HCT116 (cell line): ENCODE data around the gene XPNPEP1. TPM values are rescaled to one million over a fixed set of nuclear protein-coding genes. Genes with fewer than 3 reads are reported as not detected.

Source experiments
- ATAC-seq: fragments of 200-7000 bp; cut with Tn5 transposase; 2 replicates; pipeline ENCODE4 v1.9.1; 2020; ENCODE audit warnings: mild to moderate bottlenecking, moderate library complexity
- BruUV-seq: library from RNA; stranded (reverse); fragments of 400-500 nt; replicated peaks from 2 replicates; lab custom pipeline; 2021; lab: Mats Ljungman, UMichigan
- CTCF ChIA-PET: fragments of 300-600 bp; sonication (Branson Sonifier 250); formaldehyde crosslinking; loops from one replicate; lab custom pipeline; 2021; ENCODE audit warnings: antibody characterized with exemption; lab: Charles Lee
- POLR2A ChIA-PET: fragments of 300-600, 350-600 bp; sonication (Branson Sonifier 250); formaldehyde crosslinking; loops from one replicate; lab custom pipeline; 2021; ENCODE audit warnings: antibody characterized with exemption; lab: Charles Lee
- RAD21 ChIA-PET, 2 experiments: fragments of 300-600 bp; sonication (Branson Sonifier 250); formaldehyde crosslinking; loops; one replicate each; lab custom pipeline; 2023; ENCODE audit warnings: low total read pairs in 2 of 2; ENCODE audit not compliant: uncharacterized antibody in 2 of 2, unreplicated experiment in 2 of 2, low non-redundant PET in 1 of 2; lab: Charles Lee
- DNase-seq: peaks from one replicate; pipeline ENCODE4 v3.0.0-alpha.2; 2010; ENCODE audit warnings: low read depth, low spot score
- H2AFZ ChIP-seq: fragments of 200-600 bp; shearing (Covaris generic), sonication (generic); 2 replicates; pipeline ENCODE4 v1.6.1; 2017; ENCODE audit warnings: low read depth, mixed run types, mixed read lengths, antibody characterized with exemption, low read length; ENCODE audit not compliant: poor library complexity, severe bottlenecking
- H3K27ac ChIP-seq: 2 replicates; pipeline ENCODE4 v1.5.1; 2012; ENCODE audit warnings: low read depth, low read length
- H3K27me3 ChIP-seq: fragments of 200-600 bp; sonication (generic); 2 replicates; pipeline ENCODE4 v1.6.1; 2016; ENCODE audit warnings: mixed run types, low read length, mixed read lengths; ENCODE audit not compliant: insufficient read depth
- H3K36me3 ChIP-seq, 2 experiments: fragments of 200-500 bp in 1 of 2; fragments of 200-600 bp in 1 of 2; sonication (Bioruptor generic) in 1 of 2; sonication (generic) in 1 of 2; 2 replicates each; pipeline versions ENCODE4 v1.5.1 to v1.6.1; 2014 to 2016; ENCODE audit warnings: low read length in 2 of 2, inconsistent platforms in 1 of 2, mixed read lengths in 1 of 2, mixed run types in 1 of 2; ENCODE audit not compliant: insufficient read depth in 2 of 2, control insufficient read depth in 1 of 2
- H3K4me1 ChIP-seq, 2 experiments: fragments of 200-600 bp in 1 of 2; sonication (generic) in 1 of 2; 2 replicates each; pipeline versions ENCODE4 v1.5.1 to v1.6.1; 2012 to 2017; ENCODE audit warnings: low read length in 2 of 2, inconsistent platforms in 1 of 2, mild to moderate bottlenecking in 1 of 2, mixed read lengths in 1 of 2, mixed run types in 1 of 2, moderate library complexity in 1 of 2; ENCODE audit not compliant: insufficient read depth in 2 of 2, control insufficient read depth in 1 of 2
- H3K4me2 ChIP-seq: fragments of 200-600 bp; sonication (generic); 2 replicates; pipeline ENCODE4 v1.6.1; 2017; ENCODE audit warnings: mixed run types, low read length, mixed read lengths
- H3K4me3 ChIP-seq, 2 experiments: fragments of 200-600 bp in 1 of 2; sonication (generic) in 1 of 2; replicated peaks in 1 of 2; 2 replicates each; pipeline ENCODE4 v1.5.1; 2011 to 2016; ENCODE audit warnings: low read length in 2 of 2, control low read depth in 1 of 2, low read depth in 1 of 2, mild to moderate bottlenecking in 1 of 2, mixed read lengths in 1 of 2, mixed run types in 1 of 2
- H3K79me2 ChIP-seq: fragments of 200-600 bp; sonication (generic); 2 replicates; pipeline ENCODE4 v1.6.1; 2017; ENCODE audit warnings: mild to moderate bottlenecking, mixed run types, low read length, moderate library complexity, mixed read lengths; ENCODE audit not compliant: insufficient read depth
- H3K9ac ChIP-seq: fragments of 200-600 bp; sonication (generic); 2 replicates; pipeline ENCODE4 v1.6.1; 2016; ENCODE audit warnings: low read length, mixed read lengths
- H3K9me2 ChIP-seq: fragments of 200-600 bp; sonication (generic), shearing (Covaris generic); 2 replicates; pipeline ENCODE4 v1.6.1; 2017; ENCODE audit warnings: mixed run types, mild to moderate bottlenecking, moderate library complexity; ENCODE audit not compliant: insufficient read depth
- H3K9me3 ChIP-seq, 2 experiments: fragments of 200-500 bp in 1 of 2; fragments of 200-600 bp in 1 of 2; sonication (Bioruptor generic) in 1 of 2; sonication (generic) in 1 of 2; 2 replicates each; pipeline ENCODE4 v1.6.1; 2014 to 2017; ENCODE audit warnings: low read length in 2 of 2, mixed read lengths in 2 of 2, inconsistent platforms in 1 of 2, low read depth in 1 of 2, mild to moderate bottlenecking in 1 of 2, mixed run types in 1 of 2, moderate library complexity in 1 of 2; ENCODE audit not compliant: control insufficient read depth in 1 of 2, insufficient read depth in 1 of 2
- H4K20me1 ChIP-seq: fragments of 200-600 bp; sonication (generic), shearing (Covaris generic); 2 replicates; pipeline ENCODE4 v1.6.1; 2017; ENCODE audit warnings: mixed run types, mild to moderate bottlenecking, moderate library complexity; ENCODE audit not compliant: insufficient read depth
- CEBPB ChIP-seq: IDR thresholded peaks from 2 replicates; pipeline ENCODE4 v1.6.1; 2012; ENCODE audit warnings: low read depth
- ELF1 ChIP-seq: IDR thresholded peaks from 2 replicates; pipeline ENCODE4 v1.6.1; 2012; ENCODE audit warnings: low read depth, borderline replicate concordance
- EZH2 ChIP-seq: fragments of 200-600 bp; sonication (generic); IDR thresholded peaks from 2 replicates; pipeline ENCODE4 v1.6.1; 2017; ENCODE audit warnings: antibody characterized with exemption, mixed run types
- POLR2AphosphoS5 ChIP-seq: IDR thresholded peaks from 2 replicates; pipeline ENCODE4 v1.6.1; 2011; ENCODE audit warnings: mild to moderate bottlenecking, low read depth, low read length, moderate library complexity
- RAD21 ChIP-seq: IDR thresholded peaks from 2 replicates; pipeline ENCODE4 v1.6.1; 2012; ENCODE audit warnings: low read depth, mild to moderate bottlenecking
- SRF ChIP-seq: IDR thresholded peaks from 2 replicates; pipeline ENCODE4 v1.6.1; 2012; ENCODE audit warnings: low read depth
- TCF7L2 ChIP-seq: IDR thresholded peaks from 2 replicates; pipeline ENCODE4 v1.7.0; 2011; ENCODE audit warnings: borderline replicate concordance, inconsistent platforms; ENCODE audit not compliant: insufficient read depth, insufficient read length; ENCODE audit errors: extremely low read depth
- intact Hi-C: fragments of 100-400 bp; cut with micrococcal nuclease; formaldehyde crosslinking; loops from 2 replicates; pipeline ENCODE4 v1.10.0; 2022
- total RNA-seq: library from RNA; stranded (reverse); gene quantifications from one replicate; pipeline ENCODE4 v1.2.1, GENCODE V29; 2021; ENCODE audit not compliant: unreplicated experiment

Gene XPNPEP1
- total RNA-seq, 1 experiment from 2014 or later = 87.3 TPM

GRCh38 chr10:109862738-109863137 is 60.6 kb downstream of the XPNPEP1 start:
- H3K27ac ChIP-seq = no peak overlapping the region
- H3K4me3 ChIP-seq = no peak overlapping the region
- ChIA-PET POLR2A (no interaction called here), CTCF (no interaction called here), RAD21 (no interaction called here)
- DNase-seq (no peak), ATAC-seq (no peak)
- intact Hi-C loops = no loop called here
- H3K79me2 ChIP-seq = no peaks in the 10 kb centered on the region
- no peak overlapping the region for H2AFZ ChIP-seq
- H3K27me3 ChIP-seq = no peaks in the 10 kb centered on the region
- H3K9me2 ChIP-seq = no peaks in the 10 kb centered on the region
- no peak overlapping the region for H3K9ac ChIP-seq
- no peaks in the 10 kb centered on the region for H3K4me1 ChIP-seq
- BruUV-seq = no TSS peak
- TF ChIP-seq EZH2 (no peak), SRF (no peak), ELF1 (no peak), CEBPB (no peak)
- no peak overlapping the region for H3K4me2 ChIP-seq
- peaks cover 10 to 23% of the 10 kb centered on the region in 2 experiments; a peak in 3 of 4 replicates for H3K36me3 ChIP-seq
- no peaks in the 10 kb centered on the region for H3K9me3 ChIP-seq
- H4K20me1 ChIP-seq = no peaks in the 10 kb centered on the region

DNA sequence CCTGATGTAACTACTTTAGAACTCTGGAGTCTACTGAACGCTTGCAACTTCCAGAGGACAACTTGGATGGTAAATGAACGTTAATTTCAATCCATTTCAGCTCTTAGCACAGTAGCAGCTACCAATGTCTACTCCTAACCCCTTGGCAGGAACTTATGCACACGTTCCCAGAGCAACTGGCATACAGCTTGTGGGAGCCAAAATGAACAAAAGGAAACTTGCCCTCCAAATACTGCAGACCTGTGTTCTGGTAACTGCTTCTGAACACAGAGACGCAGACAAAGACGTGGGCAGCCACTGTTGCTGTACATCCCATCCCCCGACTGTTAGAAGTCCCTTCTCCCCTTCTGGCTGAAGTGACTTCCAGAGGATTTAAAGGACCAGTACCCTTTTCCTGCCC is 61.3 kb downstream of the XPNPEP1 start:
- ChIA-PET POLR2A (no interaction called here), RAD21 (no interaction called here), CTCF (no interaction called here)
- TF ChIP-seq RAD21 (no peak), TCF7L2 (no peak), POLR2AphosphoS5 (0 out of 2 replicates have a peak, but pooled peaks have one; percentile 4)
- Histone ChIP-seq H4K20me1 (no peaks in the 10 kb centered on the region), H3K9me3 (no peaks in the 10 kb centered on the region), H3K9me2 (no peaks in the 10 kb centered on the region), H3K4me2 (no peak overlapping the region), H3K9ac (no peak overlapping the region), H3K27me3 (no peaks in the 10 kb centered on the region), H3K27ac (no peak overlapping the region), H3K79me2 (no peaks in the 10 kb centered on the region), H2AFZ (no peak overlapping the region), H3K36me3 (peaks cover 10 to 17% of the 10 kb centered on the region in 2 experiments; a peak in 3 of 4 replicates), H3K4me3 (no peak overlapping the region), H3K4me1 (no peaks in the 10 kb centered on the region)
- DNase-seq = no peak
- BruUV-seq = no TSS peak
- intact Hi-C loops = no loop called here
- no peak for ATAC-seq
